HEK293T (cell line): Measurements from ENCODE around the gene SPOPL.

ENCODE experiments used
- CTCF ChIA-PET: fragments of 350-600 bp; formaldehyde crosslinking; extraction: SDS; loops from one replicate; lab custom pipeline; 2021; ENCODE audit warnings: antibody characterized with exemption, inconsistent platforms; lab: Yijun Ruan, JAX
- POLR2A ChIA-PET: fragments of 350-600 bp; formaldehyde crosslinking; extraction: SDS; loops from one replicate; lab custom pipeline; 2020; ENCODE audit warnings: antibody characterized with exemption, inconsistent platforms; lab: Yijun Ruan, JAX
- DNase-seq: peaks from one replicate; pipeline ENCODE4 v3.0.0; 2012; ENCODE audit warnings: mixed read lengths; ENCODE audit errors: extremely low spot score
- ARNT ChIP-seq: fragments of 450-650 bp; IDR thresholded peaks from 2 replicates; pipeline ENCODE4 v1.6.1; 2017; ENCODE audit warnings: mild to moderate bottlenecking
- BHLHE40 ChIP-seq: fragments of 450-650 bp; IDR thresholded peaks from 2 replicates; pipeline ENCODE4 v1.6.1; 2016; ENCODE audit warnings: mild to moderate bottlenecking, moderate library complexity, borderline replicate concordance
- CTBP1 ChIP-seq: fragments of 450-650 bp; IDR thresholded peaks from 2 replicates; pipeline ENCODE4 v1.6.1; 2016; ENCODE audit warnings: borderline replicate concordance
- ELF4 ChIP-seq: fragments of 450-650 bp; IDR thresholded peaks from 2 replicates; pipeline ENCODE4 v1.6.1; 2017; ENCODE audit warnings: antibody characterized with exemption
- FOXA1 ChIP-seq: fragments of 450-650 bp; IDR thresholded peaks from 2 replicates; pipeline ENCODE4 v1.6.1; 2016; ENCODE audit warnings: mild to moderate bottlenecking
- FOXK2 ChIP-seq: fragments of 450-650 bp; IDR thresholded peaks from 2 replicates; pipeline ENCODE4 v1.6.1; 2016; ENCODE audit warnings: mild to moderate bottlenecking
- FOXM1 ChIP-seq: fragments of 450-650 bp; IDR thresholded peaks from 2 replicates; pipeline ENCODE4 v1.6.1; 2017; ENCODE audit warnings: mild to moderate bottlenecking, borderline replicate concordance
- HDGF ChIP-seq: fragments of 450-650 bp; IDR thresholded peaks from 2 replicates; pipeline ENCODE4 v1.6.1; 2017; ENCODE audit warnings: antibody characterized with exemption, borderline replicate concordance
- L3MBTL2 ChIP-seq: fragments of 450-650 bp; conservative IDR thresholded peaks from 2 replicates; pipeline ENCODE4 v1.6.1; 2016; ENCODE audit warnings: mild to moderate bottlenecking
- LEF1 ChIP-seq: fragments of 450-650 bp; IDR thresholded peaks from 2 replicates; pipeline ENCODE4 v1.6.1; 2017; ENCODE audit warnings: mild to moderate bottlenecking, borderline replicate concordance
- NFRKB ChIP-seq: fragments of 450-650 bp; IDR thresholded peaks from 2 replicates; pipeline ENCODE4 v1.6.1; 2016; ENCODE audit warnings: mild to moderate bottlenecking, moderate library complexity
- SP1 ChIP-seq: fragments of 450-650 bp; IDR thresholded peaks from 2 replicates; pipeline ENCODE4 v1.6.1; 2017
- SUZ12 ChIP-seq: fragments of 450-650 bp; IDR thresholded peaks from 2 replicates; pipeline ENCODE4 v1.6.1; 2016; ENCODE audit warnings: mild to moderate bottlenecking
- TARDBP ChIP-seq: fragments of 450-650 bp; IDR thresholded peaks from 2 replicates; pipeline ENCODE4 v1.6.1; 2016
- ZNF384 ChIP-seq: fragments of 450-650 bp; IDR thresholded peaks from 2 replicates; pipeline ENCODE4 v1.6.1; 2016
- TF ChIP-seq, protein P1 (sequence below): fragments of 450-650 bp; IDR thresholded peaks from 2 replicates; pipeline ENCODE4 v1.6.1; 2016

The SPOPL gene

DNA sequence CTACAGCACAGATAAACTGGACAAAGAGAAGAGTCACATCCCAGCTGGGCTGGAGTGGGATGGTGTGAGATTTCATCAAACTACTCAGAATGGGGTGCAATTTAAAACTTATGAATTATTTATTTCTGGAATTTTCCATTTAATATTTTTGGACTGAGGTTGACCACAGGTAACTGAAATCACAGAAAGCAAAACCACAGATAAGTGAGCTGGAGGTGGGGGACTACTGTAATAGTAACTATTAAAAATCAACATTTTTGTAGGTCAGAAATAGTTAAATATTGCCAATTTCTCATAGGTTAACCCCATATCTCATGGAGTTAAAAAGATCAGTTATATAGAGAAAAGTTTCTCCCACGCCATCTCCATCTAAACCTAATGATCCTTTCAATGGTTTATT lies 88.1 kb downstream of the SPOPL start:
- TF ChIP-seq FOXM1 (no peak), NFRKB (no peak), FOXA1 (no peak), FOXK2 (no peak), L3MBTL2 (no peak), LEF1 (no peak), ELF4 (no peak), SP1 (no peak), ARNT (no peak), ZNF384 (no peak), TARDBP (no peak), CTBP1 (no peak), BHLHE40 (no peak), SUZ12 (no peak), HDGF (no peak)
- TF ChIP-seq, protein P1, sequence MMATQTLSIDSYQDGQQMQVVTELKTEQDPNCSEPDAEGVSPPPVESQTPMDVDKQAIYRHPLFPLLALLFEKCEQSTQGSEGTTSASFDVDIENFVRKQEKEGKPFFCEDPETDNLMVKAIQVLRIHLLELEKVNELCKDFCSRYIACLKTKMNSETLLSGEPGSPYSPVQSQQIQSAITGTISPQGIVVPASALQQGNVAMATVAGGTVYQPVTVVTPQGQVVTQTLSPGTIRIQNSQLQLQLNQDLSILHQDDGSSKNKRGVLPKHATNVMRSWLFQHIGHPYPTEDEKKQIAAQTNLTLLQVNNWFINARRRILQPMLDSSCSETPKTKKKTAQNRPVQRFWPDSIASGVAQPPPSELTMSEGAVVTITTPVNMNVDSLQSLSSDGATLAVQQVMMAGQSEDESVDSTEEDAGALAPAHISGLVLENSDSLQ: no peak
- no peak for DNase-seq
- CTCF ChIA-PET: no interaction called here
- POLR2A ChIA-PET: no interaction called here

GRCh38 chr2:138596403-138596802 lies 94.8 kb downstream of the SPOPL start:
- CTCF ChIA-PET: no interaction called here
- DNase-seq: no peak
- POLR2A ChIA-PET: no interaction called here
- no peak for TF ChIP-seq HDGF
- no peak for TF ChIP-seq LEF1
- TF ChIP-seq BHLHE40: no peak
- no peak for TF ChIP-seq FOXM1
- no peak for TF ChIP-seq SP1
- no peak for TF ChIP-seq CTBP1
- TF ChIP-seq, protein P1: no peak
- no peak for TF ChIP-seq ELF4
- TF ChIP-seq L3MBTL2: no peak
- no peak for TF ChIP-seq ARNT
- TF ChIP-seq FOXA1: no peak
- no peak for TF ChIP-seq SUZ12
- no peak for TF ChIP-seq FOXK2
- TF ChIP-seq NFRKB: no peak
- no peak for TF ChIP-seq ZNF384
- TF ChIP-seq TARDBP: no peak

DNA sequence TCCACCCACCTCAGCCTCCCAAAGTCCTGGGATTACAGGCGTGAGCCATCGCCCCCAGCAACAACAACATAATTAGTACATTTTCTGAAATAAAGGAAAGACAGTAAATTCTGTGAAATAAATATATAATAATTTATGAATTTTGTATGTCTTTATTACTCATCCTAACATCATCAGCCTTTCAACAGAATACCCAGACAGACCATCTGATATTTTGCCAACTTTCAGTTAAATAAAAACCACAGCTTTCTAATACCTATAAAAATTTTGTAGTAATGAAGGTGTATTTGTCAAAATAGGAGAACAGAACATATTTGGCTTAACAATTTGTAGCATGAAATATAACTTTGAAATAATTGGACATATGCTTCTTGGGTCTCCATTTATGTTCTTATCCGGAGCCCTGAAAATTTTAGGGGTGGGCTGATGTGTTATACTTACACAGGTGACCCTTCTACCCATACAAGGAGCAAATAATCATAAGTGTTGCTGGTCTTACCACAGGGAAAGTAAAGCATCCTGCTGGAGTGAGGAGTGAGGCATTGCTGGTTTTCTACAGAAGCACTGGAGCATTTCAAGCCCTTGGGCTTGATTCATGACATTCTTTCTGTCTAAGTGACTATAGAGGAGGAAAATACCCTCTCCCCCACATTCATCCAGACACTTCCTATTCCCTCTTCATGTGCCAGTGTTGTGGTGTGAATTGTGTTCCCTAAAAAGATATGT lies 99.3 kb downstream of the SPOPL start:
- ChIA-PET CTCF (no interaction called here), POLR2A (no interaction called here)
- no peak for DNase-seq
- no peak for TF ChIP-seq SUZ12
- no peak for TF ChIP-seq FOXK2
- TF ChIP-seq BHLHE40: no peak
- no peak for TF ChIP-seq NFRKB
- no peak for TF ChIP-seq L3MBTL2
- no peak for TF ChIP-seq LEF1
- TF ChIP-seq, protein P1: no peak
- TF ChIP-seq ARNT: no peak
- TF ChIP-seq CTBP1: no peak
- TF ChIP-seq TARDBP: no peak

DNA sequence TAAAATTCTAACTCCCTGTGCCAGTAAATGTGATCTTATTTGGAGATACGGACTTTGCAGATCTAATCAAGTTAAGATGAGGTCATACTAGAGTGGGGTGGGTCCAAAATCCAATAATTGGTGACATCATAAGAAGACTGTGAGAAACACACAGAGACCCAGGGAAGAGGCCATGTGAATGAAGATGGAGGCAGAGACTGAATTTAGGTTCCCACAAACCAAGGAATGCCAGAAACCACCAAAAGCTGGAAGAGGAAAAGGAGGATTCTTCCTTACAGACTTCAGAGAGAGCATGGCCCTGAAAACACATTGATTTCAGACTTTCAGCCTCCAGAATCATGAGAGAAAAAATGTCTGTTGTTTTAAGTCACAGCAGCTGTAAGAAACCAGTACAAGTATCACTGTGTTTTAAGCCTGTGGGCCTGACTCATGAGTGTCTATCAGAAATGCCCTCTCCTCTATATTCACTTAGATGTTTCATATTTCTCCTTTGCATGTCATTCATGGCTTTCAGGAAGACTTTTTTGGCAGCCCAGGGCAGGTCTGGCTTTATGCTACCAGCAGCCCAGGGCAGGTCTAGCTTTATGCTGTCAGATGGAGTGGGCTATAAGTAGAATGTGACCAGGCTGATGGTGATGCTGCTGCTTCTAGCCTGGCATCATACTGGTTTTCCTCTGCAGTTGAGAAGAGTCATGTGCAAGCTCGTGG lies 100.0 kb downstream of the SPOPL start:
- CTCF ChIA-PET: no interaction called here
- DNase-seq: no peak
- TF ChIP-seq SUZ12 (no peak), ARNT (no peak), SP1 (no peak), L3MBTL2 (no peak), ELF4 (no peak), HDGF (no peak), TARDBP (no peak), CTBP1 (no peak), BHLHE40 (no peak), NFRKB (no peak), FOXA1 (no peak)
- TF ChIP-seq, protein P1: no peak
- POLR2A ChIA-PET: no interaction called here

DNA sequence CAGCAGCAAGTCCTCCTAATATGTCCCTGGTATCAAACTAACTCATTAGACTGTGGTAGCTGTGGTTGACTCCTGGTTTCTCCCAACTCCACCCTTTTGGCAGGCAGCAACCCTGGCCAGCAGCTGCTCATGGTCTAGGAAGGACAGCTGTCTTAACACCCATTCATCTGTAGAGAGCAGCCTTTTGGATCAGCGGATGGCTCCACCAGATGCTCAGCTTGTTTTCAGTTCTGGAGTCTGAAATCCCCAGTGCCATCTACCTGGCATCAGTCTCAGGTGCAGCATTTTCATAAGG lies 100.5 kb downstream of the SPOPL start:
- no peak for DNase-seq
- TF ChIP-seq TARDBP (no peak), FOXK2 (no peak), FOXA1 (no peak), CTBP1 (no peak), HDGF (no peak), FOXM1 (no peak), L3MBTL2 (no peak), BHLHE40 (no peak), ARNT (no peak), ELF4 (no peak), SUZ12 (no peak), SP1 (no peak), LEF1 (no peak), ZNF384 (no peak)
- TF ChIP-seq, protein P1: no peak
- POLR2A ChIA-PET: no interaction called here
- CTCF ChIA-PET: no interaction called here
